Mononuclear cell (primary cell): ENCODE results near the gene CD1B. TPM values are rescaled to one million over a fixed set of nuclear protein-coding genes. Genes with fewer than 3 reads are reported as not detected.
"Not testable (repeated sequence)": the region's sequence is repeated elsewhere in the genome, so short reads cannot be mapped to it uniquely, and the experiment has no call there.

Experiments
- H3K27me3 ChIP-seq: 2 replicates; pipeline ENCODE4 v1.6.0; 2011; ENCODE audit warnings: low read length, control low read depth; ENCODE audit not compliant: insufficient read depth
- H3K4me1 ChIP-seq: 2 replicates; pipeline ENCODE4 v1.5.1; 2011; ENCODE audit warnings: mild to moderate bottlenecking, low read length, control low read depth; ENCODE audit not compliant: insufficient read depth
- H3K4me3 ChIP-seq: 2 replicates; pipeline ENCODE4 v1.5.1; 2011; ENCODE audit warnings: mild to moderate bottlenecking, low read length, moderate library complexity
- H3K9me3 ChIP-seq: 2 replicates; pipeline ENCODE4 v1.5.1; 2011; ENCODE audit warnings: low read depth, mild to moderate bottlenecking, control low read depth, low read length
- total RNA-seq: library from RNA; depleted of rRNA; stranded (reverse); fragments of >200 nt; gene quantifications from one replicate; pipeline ENCODE4 v1.2.3, GENCODE V29; 2012

Gene CD1B
- 0.52 TPM for total RNA-seq

DNA sequence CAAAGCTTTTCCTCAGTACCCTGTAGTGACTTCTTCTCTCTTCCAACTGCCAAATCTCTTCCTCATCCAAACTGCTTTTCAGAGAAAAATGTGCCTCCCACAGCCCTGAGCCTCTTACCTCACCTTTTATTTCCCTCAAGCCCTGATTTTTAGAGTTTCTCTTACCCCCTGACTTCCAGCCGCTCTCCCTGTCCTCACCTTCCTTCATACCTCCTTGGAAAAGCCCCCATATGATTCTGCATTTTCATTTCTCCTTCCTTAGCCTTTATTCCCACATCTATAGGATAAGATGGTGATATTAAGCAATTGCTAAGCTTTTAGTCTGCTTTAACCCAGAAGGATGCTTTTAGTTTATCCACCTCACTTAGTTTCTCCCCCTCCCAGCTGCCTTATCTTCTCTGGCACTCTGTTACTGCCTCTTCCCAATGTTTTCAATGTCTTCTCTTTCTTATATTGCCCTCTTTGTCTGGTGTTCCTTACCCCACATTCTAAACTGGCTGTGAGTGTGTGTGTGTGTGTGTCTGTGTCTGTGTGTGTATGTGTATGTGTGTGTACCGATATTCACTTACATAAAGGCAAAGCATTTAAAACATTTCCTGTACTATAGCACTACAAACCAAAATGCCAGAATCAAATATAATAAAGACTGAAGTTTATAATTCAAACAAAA is at the start of gene CD1B:
Gene CD1B (minus strand): TSS at position 51 of the 670 bp plus-strand sequence. CDS start 108 bp downstream, outside the sequence.
- Histone ChIP-seq H3K9me3 (no peaks in the 10 kb centered on the region), H3K4me1 (peaks cover 45% of the 10 kb centered on the region), H3K27me3 (no peaks in the 10 kb centered on the region), H3K4me3 (no peak within 1 kb of the TSS)

DNA sequence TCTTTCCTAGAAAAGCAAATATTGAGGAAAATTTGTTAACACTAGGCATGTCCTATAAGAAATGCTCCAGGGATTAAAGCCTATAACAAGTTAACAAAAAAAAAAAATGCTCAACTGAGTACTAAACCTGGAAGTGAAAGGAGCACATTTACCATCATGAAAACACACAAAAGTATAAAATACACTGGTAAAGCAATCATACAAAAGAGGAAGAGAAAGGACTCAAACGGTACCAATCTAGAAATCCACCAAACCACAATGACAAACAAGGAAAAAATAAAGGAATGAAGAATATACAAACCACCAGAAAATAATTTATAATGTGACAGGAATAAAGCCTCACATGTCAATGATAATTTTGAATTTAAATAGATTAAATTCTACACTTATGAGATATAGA is 43.5 kb upstream of the CD1B start:
- Histone ChIP-seq H3K4me3 (no peak overlapping the region), H3K4me1 (no peaks in the 10 kb centered on the region), H3K9me3 (peaks cover 13% of the 10 kb centered on the region), H3K27me3 (peaks cover 21% of the 10 kb centered on the region)

DNA sequence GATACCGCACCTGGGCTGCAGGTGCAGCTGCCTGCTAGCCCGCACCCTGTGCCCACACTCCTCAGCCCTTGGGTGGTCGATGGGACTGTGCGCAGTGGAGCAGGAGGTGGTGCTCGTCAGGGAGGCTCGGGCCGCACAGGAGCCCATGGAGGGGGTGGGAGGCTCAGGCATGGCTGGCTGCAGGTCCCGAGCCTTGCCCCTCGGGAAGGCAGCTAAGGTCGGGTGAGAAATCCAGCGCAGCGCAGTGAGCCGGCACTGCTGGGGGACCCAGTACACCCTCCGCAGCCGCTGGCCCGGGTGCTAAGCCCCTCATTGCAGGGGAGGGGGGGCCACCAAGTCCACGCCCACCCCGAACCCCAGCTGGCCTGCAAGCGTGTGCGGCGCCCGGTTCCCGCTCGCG is 42.8 kb upstream of the CD1B start:
- Histone ChIP-seq H3K27me3 (peaks cover 21% of the 10 kb centered on the region), H3K9me3 (peaks cover 13% of the 10 kb centered on the region)
- H3K4me1 ChIP-seq, H3K4me3 ChIP-seq: not testable (repeated sequence)

DNA sequence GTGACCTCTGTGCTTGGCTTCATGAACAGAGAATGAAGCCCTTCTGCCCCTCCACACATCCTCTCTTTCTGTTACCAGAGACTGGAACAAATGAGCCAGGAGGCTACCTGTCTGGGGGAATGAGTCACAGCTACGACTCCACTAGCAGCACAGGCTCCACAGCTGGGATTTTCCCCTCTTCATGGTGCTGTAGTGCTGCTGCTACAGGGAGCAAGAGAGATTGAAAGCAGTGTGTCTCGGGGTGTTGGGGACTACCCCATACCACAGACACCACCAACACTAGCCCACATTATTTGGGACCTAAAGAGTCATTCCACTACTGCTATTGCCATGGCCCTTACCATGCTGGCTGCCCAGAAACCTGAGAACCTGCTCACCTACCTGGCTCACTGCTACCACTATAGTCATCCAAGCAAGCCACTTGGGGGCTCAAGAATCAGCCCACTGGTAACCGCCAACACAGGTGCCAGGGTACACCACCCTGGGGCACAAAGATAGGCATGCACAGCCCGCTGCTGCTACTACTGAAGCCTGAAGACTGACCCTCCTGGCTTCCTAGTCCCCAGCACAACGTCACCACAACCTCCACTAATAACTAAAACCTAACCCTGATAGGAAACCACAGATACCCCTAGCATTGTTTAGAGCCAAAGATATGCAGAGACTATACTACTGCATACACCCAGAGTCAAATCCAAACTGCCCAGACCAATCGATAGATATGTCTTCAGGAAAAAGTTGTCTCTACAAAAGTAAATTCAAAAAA is 40.0 kb upstream of the CD1B start:
- H3K9me3 ChIP-seq: peaks cover 13% of the 10 kb centered on the region
- no peaks in the 10 kb centered on the region for H3K4me1 ChIP-seq
- peaks cover 16% of the 10 kb centered on the region for H3K27me3 ChIP-seq
- H3K4me3 ChIP-seq: no peak overlapping the region

DNA sequence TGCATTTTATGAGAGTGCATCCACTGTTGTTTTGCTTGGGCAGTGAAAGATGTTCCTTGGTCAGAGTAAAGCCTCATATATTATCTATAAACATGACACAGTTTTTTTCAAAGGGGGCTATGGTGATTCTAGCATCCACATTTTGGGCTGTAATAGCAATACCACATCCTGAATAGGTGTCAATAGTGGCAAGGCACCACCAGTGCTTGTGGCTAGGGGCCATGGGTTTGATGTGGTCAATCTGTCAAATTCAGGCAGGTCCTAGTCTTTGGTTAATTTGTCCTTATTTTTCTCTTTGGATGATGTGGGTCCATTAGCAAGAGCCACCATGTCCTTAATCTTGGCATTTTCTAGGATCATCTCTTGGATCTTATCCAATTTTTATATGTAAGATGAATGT is 35.5 kb upstream of the CD1B start:
- Histone ChIP-seq H3K9me3 (peaks cover 5% of the 10 kb centered on the region), H3K4me1 (no peaks in the 10 kb centered on the region), H3K27me3 (peaks cover 11% of the 10 kb centered on the region), H3K4me3 (no peak overlapping the region)

DNA sequence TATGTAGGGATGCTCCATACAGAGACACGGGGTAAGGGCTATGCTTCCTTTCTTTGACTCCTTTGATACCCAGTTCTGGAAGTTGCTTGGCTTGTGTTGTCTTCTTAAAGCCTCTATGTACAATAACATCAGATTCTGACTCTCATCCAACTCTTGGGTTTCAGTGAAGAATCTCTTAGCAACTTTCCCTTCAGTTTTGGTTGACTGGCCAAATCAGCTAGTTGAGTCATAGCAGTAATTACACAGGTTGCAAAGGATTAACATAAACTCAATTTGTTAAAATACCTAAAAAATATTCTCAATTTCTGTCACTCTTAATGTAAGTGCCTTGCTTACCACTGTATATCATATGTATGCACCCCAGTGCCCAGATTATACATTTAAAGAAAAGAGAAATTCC is 31.6 kb upstream of the CD1B start:
- Histone ChIP-seq H3K9me3 (no peaks in the 10 kb centered on the region), H3K4me3 (no peak overlapping the region), H3K27me3 (peaks cover 5% of the 10 kb centered on the region), H3K4me1 (no peaks in the 10 kb centered on the region)

DNA sequence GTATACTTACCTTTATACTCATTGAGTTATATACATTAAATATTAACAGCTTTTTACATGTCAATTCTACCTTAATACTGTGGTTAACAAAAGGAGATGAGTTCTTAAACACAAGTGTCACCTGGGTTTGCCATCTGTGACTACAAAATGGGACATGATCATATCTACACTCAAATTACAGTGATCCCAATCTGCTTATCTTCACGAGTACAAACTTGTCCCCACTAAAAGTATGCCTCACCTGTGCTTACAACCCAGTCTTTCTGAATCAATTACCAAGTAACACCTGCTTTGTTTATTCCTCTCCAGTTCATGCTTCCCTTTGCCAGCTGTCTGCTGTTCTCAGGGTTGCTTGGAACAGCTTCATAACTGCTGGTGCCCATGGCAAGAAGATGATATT is 31.2 kb upstream of the CD1B start:
- Histone ChIP-seq H3K4me3 (no peak overlapping the region), H3K9me3 (no peaks in the 10 kb centered on the region), H3K4me1 (no peaks in the 10 kb centered on the region), H3K27me3 (peaks cover 5% of the 10 kb centered on the region)

DNA sequence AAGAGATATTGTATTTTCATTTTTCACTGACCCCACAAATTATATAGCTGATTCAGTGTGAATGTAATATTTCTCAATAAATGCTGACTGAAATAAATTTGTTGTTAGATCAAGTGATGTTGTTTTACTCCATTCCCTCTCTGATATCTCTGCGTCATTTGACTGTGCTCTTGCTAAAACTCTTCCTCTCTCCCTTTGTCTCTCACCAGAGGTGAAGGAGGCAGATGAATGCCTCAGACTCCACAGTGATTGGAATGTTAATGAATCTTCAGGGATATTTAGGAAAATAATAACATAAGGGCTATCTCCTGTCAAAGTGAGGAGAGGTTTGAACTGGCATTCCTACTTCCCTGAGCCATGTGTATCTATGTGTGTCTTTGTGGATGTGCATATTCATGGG is 26.1 kb upstream of the CD1B start:
- Histone ChIP-seq H3K27me3 (no peaks in the 10 kb centered on the region), H3K4me1 (peaks cover 10% of the 10 kb centered on the region), H3K9me3 (no peaks in the 10 kb centered on the region), H3K4me3 (no peak overlapping the region)

DNA sequence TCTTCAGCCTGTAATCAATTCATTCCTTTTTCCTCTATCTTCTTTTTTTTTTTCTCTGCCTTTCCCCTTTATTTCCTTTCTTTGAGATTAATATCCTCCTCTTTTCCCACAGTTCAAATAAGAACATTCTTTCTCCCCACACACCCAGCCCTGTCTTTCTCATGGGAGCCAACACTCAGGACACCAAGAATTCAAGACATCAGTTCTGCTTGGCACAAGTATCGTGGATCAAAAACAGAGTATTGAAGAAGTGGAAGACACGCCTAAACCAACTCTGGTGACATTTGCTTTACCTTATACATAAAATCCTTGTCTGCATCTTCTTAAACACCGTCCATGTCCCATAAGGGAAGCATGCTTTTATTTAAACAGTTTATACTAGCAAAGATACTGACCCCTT is 25.3 kb upstream of the CD1B start:
- Histone ChIP-seq H3K9me3 (no peaks in the 10 kb centered on the region), H3K4me1 (peaks cover 10% of the 10 kb centered on the region), H3K27me3 (no peaks in the 10 kb centered on the region), H3K4me3 (no peak overlapping the region)

DNA sequence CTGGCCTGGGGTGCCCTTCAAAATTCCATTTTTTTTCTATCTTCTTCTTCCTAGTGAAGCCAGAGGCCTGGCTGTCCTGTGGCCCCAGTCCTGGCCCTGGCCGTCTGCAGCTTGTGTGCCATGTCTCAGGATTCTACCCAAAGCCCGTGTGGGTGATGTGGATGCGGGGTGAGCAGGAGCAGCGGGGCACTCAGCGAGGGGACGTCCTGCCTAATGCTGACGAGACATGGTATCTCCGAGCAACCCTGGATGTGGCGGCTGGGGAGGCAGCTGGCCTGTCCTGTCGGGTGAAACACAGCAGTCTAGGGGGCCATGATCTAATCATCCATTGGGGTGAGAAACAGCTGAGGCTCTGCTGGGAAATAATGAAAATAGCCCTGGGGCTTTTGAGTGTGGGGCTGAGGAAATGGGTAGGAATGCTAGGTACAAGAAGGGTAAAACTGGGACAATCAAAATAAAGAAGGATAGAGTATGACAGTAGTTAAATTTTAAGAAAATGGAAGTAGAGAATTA is 24.5 kb upstream of the CD1B start:
- Histone ChIP-seq H3K4me1 (peaks cover 10% of the 10 kb centered on the region), H3K27me3 (no peaks in the 10 kb centered on the region), H3K9me3 (no peaks in the 10 kb centered on the region), H3K4me3 (no peak overlapping the region)

DNA sequence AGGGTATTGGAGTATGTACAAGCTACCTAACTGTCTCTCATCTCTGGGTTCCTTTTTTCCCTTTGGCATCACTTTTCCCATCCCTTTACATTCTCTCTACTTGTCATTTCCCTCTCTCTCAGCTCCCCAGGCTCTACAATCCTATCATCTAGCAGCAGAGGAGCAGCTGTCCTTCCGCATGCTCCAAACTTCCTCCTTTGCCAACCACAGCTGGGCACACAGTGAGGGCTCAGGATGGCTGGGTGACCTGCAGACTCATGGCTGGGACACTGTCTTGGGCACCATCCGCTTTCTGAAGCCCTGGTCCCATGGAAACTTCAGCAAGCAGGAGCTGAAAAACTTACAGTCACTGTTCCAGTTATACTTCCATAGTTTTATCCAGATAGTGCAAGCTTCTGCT is 22.9 kb upstream of the CD1B start:
- peaks cover 10% of the 10 kb centered on the region for H3K4me1 ChIP-seq
- no peaks in the 10 kb centered on the region for H3K9me3 ChIP-seq
- H3K4me3 ChIP-seq: no peak overlapping the region
- no peaks in the 10 kb centered on the region for H3K27me3 ChIP-seq

DNA sequence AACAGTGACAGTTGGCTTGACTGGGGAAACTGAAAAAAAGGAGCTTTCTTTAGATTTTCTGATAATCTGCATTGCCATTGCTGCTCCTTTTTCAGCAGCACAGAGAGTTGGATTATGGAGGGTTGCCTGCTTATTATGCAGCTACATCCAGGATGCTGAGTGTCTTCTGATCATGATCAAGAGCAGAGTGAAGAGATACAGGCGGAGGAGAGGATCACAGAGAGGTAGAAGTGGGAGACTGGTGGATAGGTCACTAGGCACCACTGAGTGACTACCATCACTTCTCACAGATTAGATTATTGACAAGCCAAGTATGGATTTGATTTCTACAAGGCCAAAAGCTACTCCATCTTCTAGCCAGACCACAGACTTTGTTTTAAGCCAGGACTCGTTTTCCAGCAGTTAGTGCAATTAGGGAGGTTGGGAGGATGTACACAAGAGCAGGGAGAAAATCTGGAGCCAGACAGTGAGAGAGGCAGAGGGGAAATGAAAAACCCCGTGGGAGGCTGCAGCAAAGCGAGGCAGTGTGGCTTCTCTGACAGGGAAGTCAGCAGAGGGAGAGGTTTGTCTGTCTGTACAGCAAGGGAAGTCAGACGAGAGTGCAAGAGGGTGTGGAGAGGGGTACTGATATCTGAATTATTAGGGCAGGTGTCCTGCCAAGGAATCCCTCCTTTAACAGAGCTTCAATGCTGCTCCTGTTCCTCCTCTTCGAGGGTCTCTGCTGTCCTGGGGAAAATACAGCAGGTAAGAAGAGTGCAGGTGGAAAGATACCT is 22.2 kb upstream of the CD1B start, which contains the start of gene CD1E:
Gene CD1E (plus strand): TSS at position 592 of the 773 bp plus-strand sequence. CDS start 95 bp downstream, at position 687.
- H3K27me3 ChIP-seq: no peaks in the 10 kb centered on the region
- H3K9me3 ChIP-seq: no peaks in the 10 kb centered on the region
- H3K4me1 ChIP-seq: peaks cover 10% of the 10 kb centered on the region
- H3K4me3 ChIP-seq: no peak within 1 kb of the TSS

DNA sequence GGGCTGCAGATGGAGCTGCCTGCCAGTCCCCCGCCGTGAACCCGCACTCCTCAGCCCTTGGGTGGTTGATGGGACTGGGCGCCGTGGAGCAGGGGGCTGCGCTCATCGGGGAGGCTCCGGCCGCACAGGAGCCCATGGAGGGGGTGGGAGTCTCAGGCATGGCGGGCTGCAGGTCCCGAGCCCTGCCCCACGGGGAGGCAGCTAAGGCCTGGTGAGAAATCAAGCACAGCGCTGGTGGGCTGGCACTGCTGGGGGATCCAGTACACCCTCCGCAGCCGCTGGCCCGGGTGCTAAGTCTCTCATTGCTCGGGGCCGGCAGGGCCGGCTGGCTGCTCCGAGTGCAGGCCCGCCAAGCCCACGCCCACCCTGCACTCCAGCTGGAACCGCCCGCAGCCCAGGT is 17.6 kb upstream of the CD1B start:
- not testable (repeated sequence) for H3K4me3 ChIP-seq, H3K27me3 ChIP-seq, H3K4me1 ChIP-seq, H3K9me3 ChIP-seq

DNA sequence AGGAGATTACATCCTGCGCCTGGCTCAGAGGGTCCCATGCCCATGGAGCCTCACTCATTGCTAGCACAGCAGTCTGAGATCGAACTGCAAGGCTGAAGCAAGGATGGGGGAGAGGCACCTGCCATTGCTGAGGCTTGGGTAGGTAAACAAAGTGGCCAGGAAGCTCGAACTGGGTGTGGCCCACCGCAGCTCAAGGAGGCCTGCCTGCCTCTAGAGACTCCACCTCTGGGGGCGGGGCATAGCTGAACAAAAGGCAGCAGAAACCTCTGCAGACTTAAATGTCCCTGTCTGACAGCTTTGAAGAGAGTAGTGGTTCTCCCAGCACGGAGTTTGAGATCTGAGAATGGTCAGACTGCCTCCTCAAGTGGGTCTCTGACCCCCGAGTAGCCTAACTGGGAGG is 5.1 kb upstream of the CD1B start:
- not testable (repeated sequence) for H3K4me3 ChIP-seq, H3K9me3 ChIP-seq, H3K27me3 ChIP-seq
- H3K4me1 ChIP-seq: peaks cover 10% of the 10 kb centered on the region

DNA sequence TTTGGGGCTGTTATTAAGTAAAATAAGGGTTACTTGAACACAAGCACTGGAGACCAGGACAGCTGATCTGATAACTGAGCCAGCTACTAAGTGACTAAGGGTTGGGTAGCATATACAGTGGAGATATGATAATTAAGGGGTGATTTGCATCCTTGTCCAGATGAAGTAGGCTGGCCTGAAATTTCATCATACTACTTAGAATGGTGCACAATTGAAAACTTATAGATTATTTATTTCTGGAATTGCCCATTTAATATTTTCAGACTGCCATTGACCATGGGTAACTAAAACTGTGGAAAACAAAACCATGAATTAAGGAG is 3.8 kb upstream of the CD1B start:
- no peaks in the 10 kb centered on the region for H3K9me3 ChIP-seq
- peaks cover 19% of the 10 kb centered on the region for H3K4me1 ChIP-seq
- H3K27me3 ChIP-seq: no peaks in the 10 kb centered on the region
- H3K4me3 ChIP-seq: no peak overlapping the region
